Liver (tissue), 9 donors: Measurements from ENCODE around the gene DNAJC27. TPM values are rescaled to one million over a fixed set of nuclear protein-coding genes. Genes with fewer than 3 reads are reported as not detected.

ENCODE experiments used
- DNase-seq: peaks from one replicate; pipeline ENCODE4 v3.0.0-alpha.2; 2017; ENCODE audit warnings: low spot score
- H3K27ac ChIP-seq, 2 donors: one replicate each; pipeline ENCODE4 v1.7.0; 2013; ENCODE audit warnings: inconsistent platforms in 2 of 2, low read length in 2 of 2, control low read depth in 1 of 2, low read depth in 1 of 2, mild to moderate bottlenecking in 1 of 2
- H3K27me3 ChIP-seq, 4 donors: one replicate each; pipeline versions ENCODE4 v1.6.1 to v1.7.0; 2013; ENCODE audit warnings: low read length in 3 of 4, inconsistent platforms in 1 of 4, mild to moderate bottlenecking in 1 of 4, moderate library complexity in 1 of 4; ENCODE audit not compliant: control insufficient read depth in 4 of 4, insufficient read depth in 4 of 4
- H3K36me3 ChIP-seq, 4 donors: one replicate each; pipeline versions ENCODE4 v1.6.1 to v1.7.0; 2013; ENCODE audit warnings: low read length in 3 of 4, mild to moderate bottlenecking in 3 of 4, low read depth in 1 of 4, moderate library complexity in 1 of 4; ENCODE audit not compliant: control insufficient read depth in 4 of 4, insufficient read depth in 3 of 4
- H3K4me1 ChIP-seq, 4 donors: one replicate each; pipeline versions ENCODE4 v1.6.1 to v1.7.0; 2013; ENCODE audit warnings: low read length in 3 of 4, mild to moderate bottlenecking in 3 of 4, moderate library complexity in 1 of 4; ENCODE audit not compliant: control insufficient read depth in 4 of 4, insufficient read depth in 4 of 4
- H3K4me3 ChIP-seq, 3 donors: one replicate each; pipeline versions ENCODE4 v1.6.1 to v1.7.0; 2013; ENCODE audit warnings: low read length in 3 of 3, control low read depth in 1 of 3, low read depth in 1 of 3, mild to moderate bottlenecking in 1 of 3
- H3K9ac ChIP-seq, 2 donors: one replicate each; pipeline ENCODE4 v1.7.0; 2013; ENCODE audit warnings: low read length in 2 of 2, mild to moderate bottlenecking in 2 of 2, moderate library complexity in 2 of 2, control low read depth in 1 of 2, low read depth in 1 of 2
- H3K9me3 ChIP-seq, 4 donors: one replicate each; pipeline versions ENCODE4 v1.6.1 to v1.7.0; 2013; ENCODE audit warnings: low read length in 3 of 4; ENCODE audit not compliant: control insufficient read depth in 4 of 4
- EGR1 ChIP-seq, 2 donors: IDR thresholded peaks; 2 replicates each; pipeline ENCODE4 v1.6.1; 2016 to 2018; ENCODE audit warnings: antibody characterized with exemption in 2 of 2, low read depth in 2 of 2
- FOXA1 ChIP-seq: IDR thresholded peaks from 2 replicates; pipeline ENCODE4 v1.6.1; 2016; ENCODE audit warnings: antibody characterized with exemption
- GABPA ChIP-seq, 2 donors: IDR thresholded peaks in 1 of 2; conservative IDR thresholded peaks in 1 of 2; 2 replicates each; pipeline ENCODE4 v1.6.1; 2016; ENCODE audit warnings: antibody characterized with exemption in 2 of 2, mild to moderate bottlenecking in 1 of 2, moderate library complexity in 1 of 2
- HNF4A ChIP-seq, 2 donors: conservative IDR thresholded peaks; 2 replicates each; pipeline ENCODE4 v1.6.1; 2016; ENCODE audit warnings: antibody characterized with exemption in 2 of 2, mild to moderate bottlenecking in 2 of 2
- HNF4G ChIP-seq: IDR thresholded peaks from 2 replicates; pipeline ENCODE4 v1.6.1; 2016; ENCODE audit warnings: antibody characterized with exemption
- JUND ChIP-seq, 2 donors: IDR thresholded peaks; 2 replicates each; pipeline ENCODE4 v1.6.1; 2016; ENCODE audit warnings: antibody characterized with exemption in 2 of 2
- NR2F2 ChIP-seq: IDR thresholded peaks from 2 replicates; pipeline ENCODE4 v1.6.1; 2016; ENCODE audit warnings: antibody characterized with exemption
- RAD21 ChIP-seq, 2 donors: IDR thresholded peaks; 2 replicates each; pipeline ENCODE4 v1.6.1; 2016; ENCODE audit warnings: antibody characterized with exemption in 2 of 2, mild to moderate bottlenecking in 2 of 2
- REST ChIP-seq: IDR thresholded peaks from 2 replicates; pipeline ENCODE4 v1.6.1; 2016; ENCODE audit warnings: antibody characterized with exemption, mild to moderate bottlenecking
- RXRA ChIP-seq, 2 donors: IDR thresholded peaks; 2 replicates each; pipeline ENCODE4 v1.6.1; 2017 to 2018; ENCODE audit warnings: antibody characterized with exemption in 2 of 2, mild to moderate bottlenecking in 1 of 2
- WGBS: extraction: QIAGEN DNeasy Blood & Tissue Kit; methylation state at CpG from one replicate; pipeline ENCODE4 v1.1.7; 2013; 5-methylcytosine and 5-hydroxymethylcytosine counted together
- polyA plus RNA-seq, 2 donors: library from polyadenylated mRNA; stranded (reverse) in 1 of 2; unstranded in 1 of 2; fragments of 200-250 nt in 1 of 2; fragments of >200 nt in 1 of 2; fragmentation: Nextera tagmentation in 1 of 2; extraction: Ambion mirVana in 1 of 2; gene quantifications; one replicate each; pipeline versions ENCODE4 v1.2.1 to v1.2.3, GENCODE V29; 2013 to 2015
- total RNA-seq, 2 donors: library from RNA; depleted of rRNA; stranded (reverse); fragments of >200 nt; gene quantifications; one replicate each; pipeline ENCODE4 v1.2.3, GENCODE V29; 2014
- TF ChIP-seq, protein P1 (sequence below): IDR thresholded peaks from 2 replicates; pipeline ENCODE4 v1.6.1; 2016; ENCODE audit warnings: antibody characterized with exemption
- donor health status: healthy.
- donor health status: healthy.
- donor health status: healthy.
- donor health status: healthy.
- donor health status: healthy.

The DNAJC27 gene
- total and polyA plus RNA-seq, 4 donors, result 0.95 to 5.1 (median 3.1) TPM

- 88% methylated on average over 9 of the region's 9 CpGs for WGBS
- no peak for DNase-seq
- TF ChIP-seq HNF4G, result no peak
- no peak for TF ChIP-seq REST
Observed at GRCh38 chr2:24913911-24914310, 57.8 kb downstream of the DNAJC27 start.

GRCh38 chr2:24912986-24913385 is 58.8 kb downstream of the DNAJC27 start:
- 84% methylated on average over 10 of the region's 10 CpGs for WGBS
- DNase-seq, result no peak
- no peak overlapping the region for H3K4me3 ChIP-seq
- peaks cover 0 to 2% (median 0%) of the 10 kb centered on the region in 4 donors for H3K27me3 ChIP-seq
- no peak overlapping the region for H3K9ac ChIP-seq
- no peaks in the 10 kb centered on the region for H3K36me3 ChIP-seq
- no peak overlapping the region for H3K27ac ChIP-seq
- H3K9me3 ChIP-seq, result peaks cover 0 to 4% (median under 1%) of the 10 kb centered on the region in 4 donors
- TF ChIP-seq HNF4A (conservative IDR thresholded peaks at IDR 0.05) (no peak), JUND (IDR thresholded peaks at IDR 0.05) (no peak), FOXA1 (no peak), RXRA (IDR thresholded peaks at IDR 0.05) (no peak), REST (no peak), GABPA (IDR thresholded peaks at IDR 0.05 in 1 of 2, conservative IDR thresholded peaks at IDR 0.05 in 1 of 2) (no peak), RAD21 (IDR thresholded peaks at IDR 0.05) (no peak)
- TF ChIP-seq, protein P1, sequence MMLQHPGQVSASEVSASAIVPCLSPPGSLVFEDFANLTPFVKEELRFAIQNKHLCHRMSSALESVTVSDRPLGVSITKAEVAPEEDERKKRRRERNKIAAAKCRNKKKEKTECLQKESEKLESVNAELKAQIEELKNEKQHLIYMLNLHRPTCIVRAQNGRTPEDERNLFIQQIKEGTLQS, result no peak
- no peaks in the 10 kb centered on the region for H3K4me1 ChIP-seq

More at GRCh38 chr2:24913911-24914310, 57.8 kb downstream of the DNAJC27 start:
- peaks cover 0 to 4% (median under 1%) of the 10 kb centered on the region in 4 donors for H3K9me3 ChIP-seq
- H3K27me3 ChIP-seq, result peaks cover 0 to 1% (median 0%) of the 10 kb centered on the region in 4 donors
- H3K4me3 ChIP-seq, result no peak overlapping the region
- H3K27ac ChIP-seq, result no peak overlapping the region
- no peaks in the 10 kb centered on the region for H3K36me3 ChIP-seq
- no peak overlapping the region for H3K9ac ChIP-seq
- H3K4me1 ChIP-seq, result no peaks in the 10 kb centered on the region

DNA sequence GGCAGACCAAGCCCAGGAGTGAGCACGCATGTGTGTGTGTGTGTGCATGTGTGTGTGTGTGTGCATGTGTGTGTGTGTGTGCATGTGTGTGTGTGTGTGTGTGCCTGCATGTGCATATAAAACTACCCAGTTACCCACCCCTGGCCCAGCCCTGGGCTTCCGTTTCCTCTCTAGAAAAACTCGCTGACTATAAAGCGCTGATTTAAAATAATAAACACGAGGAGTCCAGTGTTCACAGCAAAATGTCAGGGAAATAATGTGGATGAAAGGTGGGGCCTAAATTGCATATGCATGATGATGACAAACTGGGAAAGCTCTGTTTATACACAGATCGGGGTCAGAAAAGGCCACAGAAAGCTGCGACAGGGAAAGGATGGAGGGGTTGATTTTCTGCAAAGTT is 59.2 kb downstream of the DNAJC27 start:
- TF ChIP-seq, protein P1, result no peak
- TF ChIP-seq EGR1 (IDR thresholded peaks at IDR 0.05; ENCODE audit: low read depth in 2 of 2), result no peak
- peak; percentile 29 for TF ChIP-seq NR2F2
- no peak for TF ChIP-seq RXRA (IDR thresholded peaks at IDR 0.05)
- TF ChIP-seq HNF4A (conservative IDR thresholded peaks at IDR 0.05), result no peak
- no peak for TF ChIP-seq GABPA (IDR thresholded peaks at IDR 0.05 in 1 of 2, conservative IDR thresholded peaks at IDR 0.05 in 1 of 2)
- DNase-seq, result no peak
- WGBS, result 77% methylated on average over 7 of the region's 7 CpGs
- no peaks in the 10 kb centered on the region for H3K4me1 ChIP-seq
- no peak overlapping the region for H3K27ac ChIP-seq
- no peak overlapping the region for H3K9ac ChIP-seq
- H3K36me3 ChIP-seq, result no peaks in the 10 kb centered on the region
- peaks cover 0 to 2% (median 0%) of the 10 kb centered on the region in 4 donors for H3K27me3 ChIP-seq
- peaks cover 0 to 4% (median under 1%) of the 10 kb centered on the region in 4 donors for H3K9me3 ChIP-seq
- H3K4me3 ChIP-seq, result no peak overlapping the region
